Activated gamma-delta T cell treated with Interleukin-2 at 50 U/mL for 16 hours (primary cell): ENCODE measurements around the gene XCL1.

Experiments used
- DNase-seq: peaks from one replicate; pipeline ENCODE4 v3.0.0-alpha.2; 2020

XCL1 gene

GRCh38 chr1:168607872-168608428 lies 31.5 kb downstream of the XCL1 start:
- no peak for DNase-seq

DNA sequence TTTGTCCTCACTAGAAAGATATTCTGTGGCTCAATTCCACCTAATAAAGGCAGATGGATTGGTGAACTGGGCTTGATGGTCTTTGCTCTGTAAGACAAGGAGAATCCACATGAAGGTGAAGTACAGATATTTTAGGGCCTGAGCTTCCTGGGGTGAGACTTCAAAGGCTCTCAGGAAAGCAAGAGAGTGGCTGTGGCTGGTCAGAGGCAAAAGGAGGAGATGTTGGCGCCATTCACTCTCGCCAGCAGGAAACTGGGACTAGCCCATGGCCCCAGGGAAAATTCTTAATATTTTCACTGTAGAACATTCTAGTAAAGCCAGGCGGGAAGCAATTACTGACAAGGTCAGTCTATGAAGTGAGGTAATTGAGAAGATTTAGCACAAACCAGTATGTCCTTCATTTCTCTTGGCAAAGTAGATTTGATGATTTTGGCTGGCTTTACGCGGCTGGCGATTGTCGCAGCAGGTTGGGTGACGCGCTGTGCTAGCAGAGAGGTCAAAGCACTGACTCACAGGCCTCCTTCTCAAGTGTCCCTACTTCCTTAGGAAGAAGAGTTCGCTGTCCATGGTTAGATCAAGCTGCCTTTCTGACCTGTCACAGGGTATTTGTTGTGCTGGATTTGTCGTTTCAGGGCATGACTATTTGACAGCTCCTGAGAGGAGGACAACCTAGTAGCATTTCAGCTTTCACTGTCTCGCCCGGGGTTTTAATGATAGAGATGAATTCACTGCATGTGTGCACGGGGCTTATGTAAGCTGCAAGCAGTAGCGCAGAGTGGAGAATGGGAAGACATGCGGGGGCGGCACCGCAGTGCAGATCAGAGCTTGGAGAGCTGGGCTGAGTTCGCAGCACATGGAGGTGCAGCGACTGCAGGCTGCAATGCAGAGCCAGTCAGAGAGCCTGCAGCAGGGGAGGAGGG lies 32.7 kb downstream of the XCL1 start:
- no peak for DNase-seq

DNA sequence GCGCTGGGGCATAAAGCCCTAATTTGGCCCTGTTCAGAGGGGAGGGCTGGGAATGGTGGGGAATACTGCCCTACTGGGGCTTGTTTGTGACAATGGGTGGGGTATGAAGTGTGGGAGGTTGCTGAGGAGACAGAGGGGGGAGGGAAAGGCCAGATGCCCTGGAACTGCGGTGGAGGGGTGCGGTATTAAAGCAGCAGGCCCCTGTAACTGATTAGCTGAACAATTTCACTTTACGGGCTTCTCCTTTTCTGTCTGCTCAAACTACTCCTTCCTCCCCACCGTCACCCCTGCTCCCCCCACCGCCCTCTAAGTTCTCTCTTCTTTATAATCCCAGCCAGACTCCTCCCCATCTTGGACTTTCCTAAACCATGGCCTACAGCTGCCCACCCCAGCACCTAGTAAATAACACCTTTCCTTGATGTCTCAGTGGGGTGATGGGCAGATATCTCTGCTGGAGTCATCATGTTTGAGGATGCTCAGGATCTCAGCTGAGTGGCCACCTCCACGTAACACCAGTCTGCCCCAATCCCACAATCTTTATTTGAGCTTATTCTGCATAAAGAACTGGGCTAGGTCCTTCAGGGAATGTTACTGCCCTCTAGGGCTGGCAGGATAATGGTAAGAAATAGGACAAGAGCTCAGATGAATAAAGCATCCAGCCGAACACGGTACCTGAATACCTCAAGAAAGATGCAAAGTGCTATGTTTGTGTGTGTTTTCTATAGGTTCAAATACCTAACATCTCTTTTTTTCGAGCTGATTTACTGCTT lies 33.5 kb downstream of the XCL1 start:
- DNase-seq = no peak

GRCh38 chr1:168613038-168613451 lies 36.6 kb downstream of the XCL1 start:
- DNase-seq = no peak

DNA sequence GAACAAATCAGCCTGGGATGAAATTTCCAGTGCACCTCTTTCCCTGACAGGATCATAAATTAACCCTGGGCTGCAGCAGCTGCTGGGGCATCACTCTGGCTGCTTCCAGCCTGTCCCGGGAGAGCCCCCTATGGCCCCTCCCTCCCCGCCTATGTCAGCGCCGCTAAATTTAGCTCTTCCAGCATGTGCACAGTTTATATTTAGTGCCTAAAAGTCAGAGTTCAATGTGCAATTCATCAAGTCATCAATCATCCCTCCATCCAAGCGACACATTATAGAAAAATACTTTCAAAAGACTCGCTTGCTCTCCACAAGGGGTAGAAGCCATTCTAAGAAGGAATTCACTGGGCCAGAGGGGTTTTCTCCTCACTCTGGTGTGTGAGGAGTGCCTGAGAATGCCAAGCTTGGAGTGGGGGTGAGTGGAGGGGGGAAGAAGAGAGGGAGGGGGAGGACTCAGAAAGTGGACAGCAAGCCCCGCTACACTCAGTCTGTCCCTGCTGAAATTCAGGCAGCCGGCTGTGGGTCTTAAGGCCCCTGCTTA lies 37.4 kb downstream of the XCL1 start:
- no peak for DNase-seq

GRCh38 chr1:168614235-168614634 lies 37.8 kb downstream of the XCL1 start:
- no peak for DNase-seq

DNA sequence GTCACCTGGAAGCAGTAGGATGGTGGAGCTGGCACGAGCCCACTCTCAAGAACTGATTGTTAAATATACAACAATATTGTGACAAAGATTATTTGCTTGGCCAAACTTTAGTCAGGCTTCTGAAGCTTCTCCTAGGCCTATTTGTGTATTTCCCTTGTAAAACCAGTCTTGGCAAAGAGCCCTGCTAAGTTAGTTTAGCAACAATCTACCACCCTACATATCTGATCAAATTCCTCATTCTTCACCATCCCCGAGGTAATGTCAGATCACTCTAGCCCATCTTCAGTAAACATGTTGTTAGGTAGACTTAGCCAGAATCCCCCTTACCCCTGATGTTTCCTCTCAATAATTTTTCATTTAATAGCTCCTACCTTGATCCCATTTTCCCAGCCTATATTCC lies 39.6 kb downstream of the XCL1 start:
- DNase-seq = no peak

DNA sequence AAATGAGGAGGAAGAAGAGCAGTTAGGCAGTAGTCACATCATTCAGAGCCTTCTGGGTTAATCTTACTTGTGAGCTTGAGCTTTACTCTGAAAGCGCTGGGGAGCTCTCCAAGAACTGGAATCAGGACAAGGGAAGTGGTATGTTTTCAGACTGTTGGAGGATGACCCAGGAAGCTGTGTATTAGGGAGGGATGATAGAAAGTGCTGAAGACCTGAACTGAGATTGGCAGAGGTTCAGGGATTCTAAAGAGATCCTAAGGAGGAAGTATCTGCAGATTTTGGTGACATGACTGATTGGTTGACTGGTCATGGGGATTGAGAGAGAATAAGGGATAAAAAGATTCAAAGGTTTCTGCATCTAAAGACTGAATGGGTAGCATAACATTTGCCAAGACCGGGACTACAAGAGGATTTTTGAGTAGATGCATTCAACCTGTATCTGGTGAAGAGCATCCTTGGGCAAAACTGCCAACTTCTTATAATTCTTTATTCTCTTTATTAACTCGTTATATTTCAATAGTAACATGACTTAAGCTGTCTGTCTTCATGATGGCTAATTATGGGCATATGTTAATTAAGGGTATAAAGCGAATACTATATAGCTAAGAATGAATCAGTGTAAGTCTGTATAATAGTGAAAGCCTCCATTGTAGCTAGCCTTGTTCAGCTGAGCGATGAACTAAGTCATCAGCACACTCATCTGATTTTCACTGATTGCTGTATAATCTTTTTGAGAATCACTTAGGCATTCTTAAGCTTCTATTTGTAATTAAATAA lies 41.8 kb downstream of the XCL1 start:
- no peak for DNase-seq

DNA sequence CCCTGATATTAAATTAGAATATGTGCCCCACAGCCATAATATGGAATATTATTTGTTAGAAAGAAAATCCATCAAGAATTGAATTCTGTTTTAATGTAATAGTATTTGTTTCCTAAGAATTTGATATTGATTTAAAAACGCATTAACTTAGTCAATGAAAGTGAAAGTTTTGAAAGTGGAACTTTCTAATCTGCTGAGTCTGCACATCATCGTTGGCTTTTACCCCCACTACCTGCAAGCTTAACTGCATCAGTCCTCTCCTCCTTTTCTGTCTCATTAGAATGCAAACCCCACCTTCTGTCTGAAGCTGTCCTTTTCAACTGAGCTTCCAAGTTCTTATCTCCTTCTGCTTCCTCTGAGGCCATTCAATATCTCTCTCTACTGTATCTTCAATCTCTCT lies 42.5 kb downstream of the XCL1 start:
- no peak for DNase-seq

GRCh38 chr1:168621356-168621755 lies 45.0 kb downstream of the XCL1 start:
- DNase-seq = no peak

DNA sequence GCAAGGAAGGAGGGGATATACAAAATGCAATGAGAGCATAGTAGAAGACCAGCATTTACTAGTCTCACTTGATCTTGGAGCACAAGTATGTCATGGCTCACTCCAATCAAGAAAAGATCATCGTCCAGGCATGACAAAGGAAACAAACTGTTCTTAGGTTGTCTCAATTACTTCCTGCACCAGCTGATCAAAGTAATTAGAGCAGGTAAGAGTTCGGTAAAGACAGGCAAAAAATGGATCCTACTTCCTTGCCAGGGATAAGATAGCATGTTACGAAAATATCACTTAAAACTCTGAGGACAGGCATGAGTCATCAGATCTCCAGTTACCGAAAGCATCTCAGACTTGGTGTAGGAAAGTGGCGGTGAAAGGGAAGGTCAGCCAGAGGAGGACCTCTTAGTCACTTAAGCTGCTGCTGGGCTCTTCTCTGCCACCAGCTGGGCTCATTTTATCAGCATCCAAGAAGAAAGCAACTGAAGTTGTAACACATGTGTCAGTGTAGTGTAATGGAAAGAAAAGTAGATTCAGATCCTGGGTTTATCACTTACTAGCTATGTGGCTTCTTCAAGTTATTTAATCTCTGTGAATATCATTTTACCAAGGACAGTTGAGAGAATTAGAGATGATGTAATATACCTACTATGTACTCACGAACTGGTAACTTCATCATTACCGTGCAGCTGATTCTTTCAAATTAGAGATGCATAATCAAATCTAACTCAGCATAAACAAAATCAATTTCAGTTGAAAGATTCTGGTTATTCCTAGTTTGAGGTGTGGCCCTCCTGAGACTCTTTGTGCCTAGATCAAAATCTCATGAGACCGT lies 46.8 kb downstream of the XCL1 start:
- no peak for DNase-seq

- no peak for DNase-seq
These were observed 47.4 kb downstream of the XCL1 start for GRCh38 chr1:168623831-168624230.

DNA sequence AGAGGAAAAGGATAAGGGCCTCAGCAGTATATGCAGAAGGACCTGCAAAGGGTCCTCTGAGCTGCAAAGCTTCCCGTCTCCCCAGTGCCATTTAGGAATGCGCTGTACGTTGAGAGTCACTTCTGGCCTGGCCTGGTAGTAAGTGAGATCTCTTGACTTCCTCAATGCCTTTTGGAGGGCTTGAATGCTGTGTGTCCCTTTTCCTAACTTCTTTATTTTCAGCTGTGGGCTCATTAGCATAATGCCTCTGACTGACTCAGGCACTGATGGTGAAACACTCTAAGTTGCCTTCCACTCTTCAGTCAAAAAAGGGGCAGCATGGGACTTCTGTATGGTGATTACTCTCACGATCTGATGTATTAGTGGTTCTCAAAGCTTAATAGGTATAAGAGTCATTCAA lies 49.9 kb downstream of the XCL1 start:
- no peak for DNase-seq

GRCh38 chr1:168627370-168627769 lies 51.0 kb downstream of the XCL1 start:
- DNase-seq = no peak

- no peak for DNase-seq
These were observed 52.4 kb downstream of the XCL1 start for GRCh38 chr1:168628807-168629206.

DNA sequence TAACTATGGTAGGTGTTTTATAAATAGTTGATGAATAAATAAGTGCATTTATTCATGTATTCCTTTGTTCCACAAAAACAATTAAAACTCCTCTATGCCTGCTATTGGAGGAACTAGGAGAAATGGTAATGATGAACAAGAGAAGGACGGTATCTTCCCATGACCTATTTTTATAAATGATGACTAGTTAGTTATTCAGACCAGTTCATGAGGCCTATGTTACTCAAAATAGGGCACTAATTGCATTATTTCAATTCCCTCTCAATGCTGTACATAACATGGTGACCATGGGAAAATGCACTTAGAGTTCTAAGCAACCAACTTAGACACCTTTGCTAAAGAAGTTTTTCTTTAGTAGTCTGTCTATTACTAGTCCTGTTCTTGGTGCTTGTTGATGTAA lies 53.1 kb downstream of the XCL1 start:
- no peak for DNase-seq
